HG03558 (cell line): ENCODE measurements around the gene RNASE3.
"Not testable (repeated sequence)": the region's sequence is repeated elsewhere in the genome, so short reads cannot be mapped to it uniquely, and the experiment has no call there.

Experiments
- ATAC-seq: cut with Tn5 transposase; IDR thresholded peaks from one replicate; pipeline ENCODE4 v1.9.1; 2021; ENCODE audit warnings: moderate number of reproducible peaks; ENCODE audit not compliant: unreplicated experiment; ENCODE audit errors: extremely low read depth

The RNASE3 gene

DNA sequence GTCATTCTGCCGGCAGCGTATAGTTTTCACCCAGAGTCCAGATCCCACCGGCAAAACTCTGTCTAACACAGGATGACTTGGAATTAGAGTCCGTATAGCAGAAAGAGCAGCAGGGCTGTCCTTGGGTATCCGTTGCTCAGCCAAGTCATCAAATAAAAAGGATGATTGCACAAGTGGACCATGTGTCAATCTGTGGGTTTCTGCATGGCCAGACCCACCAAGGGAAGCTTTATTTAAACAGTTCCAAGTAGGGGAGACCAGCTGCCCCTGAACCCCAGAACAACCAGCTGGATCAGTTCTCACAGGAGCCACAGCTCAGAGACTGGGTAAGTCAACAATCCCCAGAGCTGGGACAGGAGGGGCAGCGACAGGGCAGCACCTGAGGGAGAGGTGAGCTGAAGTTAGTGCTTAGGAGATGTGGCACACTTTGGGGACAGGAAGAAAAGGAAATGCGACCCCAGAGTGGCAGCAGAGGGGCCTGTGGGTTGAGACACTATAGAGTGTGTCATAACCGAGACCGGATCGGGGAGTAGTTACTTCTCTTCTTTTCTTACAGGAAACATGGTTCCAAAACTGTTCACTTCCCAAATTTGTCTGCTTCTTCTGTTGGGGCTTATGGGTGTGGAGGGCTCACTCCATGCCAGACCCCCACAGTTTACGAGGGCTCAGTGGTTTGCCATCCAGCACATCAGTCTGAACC is at the start of gene RNASE3:
Gene RNASE3, plus strand, starts transcription at position 260 of the 700 bp plus-strand sequence. Its CDS starts 302 bp downstream, at position 562.
- not testable (repeated sequence) for ATAC-seq

DNA sequence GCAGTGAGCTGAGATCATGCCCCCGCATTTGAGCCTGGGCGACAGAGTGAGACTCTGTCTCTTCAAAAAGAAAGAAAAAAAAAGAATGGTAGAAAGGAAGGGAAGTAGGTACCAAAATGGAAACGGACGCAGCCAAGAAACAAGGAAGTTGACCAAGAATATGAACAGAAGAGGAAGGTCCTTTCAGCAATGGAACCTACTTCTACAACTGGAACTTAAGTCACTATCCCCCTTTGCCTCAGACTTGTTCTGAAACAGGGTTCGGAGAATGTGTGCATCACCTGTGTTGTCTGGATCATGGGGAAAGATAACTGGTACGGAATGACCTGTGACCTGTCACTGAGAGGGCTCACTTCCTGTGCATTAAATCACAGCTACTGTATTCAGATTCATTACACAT is 44.6 kb upstream of the RNASE3 start:
- ATAC-seq = no peak

DNA sequence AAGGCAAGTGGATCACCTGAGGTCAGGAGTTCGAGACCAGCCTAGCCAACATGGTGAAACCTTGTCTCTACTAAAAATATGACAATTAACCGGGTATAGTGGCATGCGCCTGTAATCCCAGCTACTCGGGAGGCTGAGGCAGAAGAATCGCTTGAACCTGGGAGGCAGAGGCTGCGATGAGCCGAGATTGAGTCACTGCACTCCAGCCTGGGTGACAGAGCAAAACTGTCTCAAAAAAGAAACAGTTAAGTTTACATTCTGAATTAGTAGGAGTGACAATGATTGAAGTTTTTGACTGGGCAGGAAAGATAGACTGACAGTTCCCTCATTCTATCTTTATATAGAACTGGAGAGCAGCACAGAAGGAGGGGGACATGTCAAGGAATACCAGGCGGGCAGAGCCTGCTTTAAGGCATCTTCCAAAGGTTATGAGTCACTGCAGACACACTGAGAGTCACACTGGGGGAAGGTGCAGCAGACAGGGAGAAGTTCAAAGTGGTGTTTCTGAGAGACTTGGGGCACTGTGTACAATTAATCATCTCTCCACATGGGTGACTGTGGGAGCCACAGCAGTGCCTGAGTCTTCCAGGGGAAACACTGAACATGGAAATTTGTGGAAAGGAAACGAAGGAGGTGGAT is 42.8 kb upstream of the RNASE3 start:
- ATAC-seq = no peak

DNA sequence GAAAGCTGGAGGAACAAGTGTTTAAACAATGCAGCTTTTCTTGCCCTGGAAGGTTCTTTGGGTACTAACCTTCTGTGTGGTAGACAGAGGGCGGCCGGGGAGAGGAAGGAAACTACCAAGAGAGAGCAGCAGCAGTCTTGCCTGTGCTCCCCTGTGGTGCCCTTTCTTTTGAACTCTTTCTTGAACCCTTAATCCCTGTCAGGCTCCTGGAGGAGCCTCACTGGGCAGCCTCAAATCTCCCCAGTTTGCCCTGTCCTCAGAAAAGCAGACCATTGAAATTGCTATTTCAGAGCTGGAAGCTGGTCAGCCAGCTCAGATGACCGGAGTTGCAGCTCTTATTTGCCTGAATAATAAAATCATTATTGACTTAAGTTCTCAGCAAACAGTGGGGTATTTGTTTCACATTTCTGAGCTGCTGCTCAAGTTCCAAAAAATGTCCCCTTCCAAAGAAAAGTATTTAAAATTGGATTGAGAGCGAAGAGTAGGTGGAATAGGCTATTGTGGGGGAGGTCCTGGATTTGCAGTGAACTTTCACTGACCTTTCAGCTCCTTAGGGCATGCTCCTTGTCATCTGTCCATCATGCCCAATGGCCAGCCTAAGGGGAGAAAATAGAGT is 42.1 kb upstream of the RNASE3 start:
- ATAC-seq = no peak

DNA sequence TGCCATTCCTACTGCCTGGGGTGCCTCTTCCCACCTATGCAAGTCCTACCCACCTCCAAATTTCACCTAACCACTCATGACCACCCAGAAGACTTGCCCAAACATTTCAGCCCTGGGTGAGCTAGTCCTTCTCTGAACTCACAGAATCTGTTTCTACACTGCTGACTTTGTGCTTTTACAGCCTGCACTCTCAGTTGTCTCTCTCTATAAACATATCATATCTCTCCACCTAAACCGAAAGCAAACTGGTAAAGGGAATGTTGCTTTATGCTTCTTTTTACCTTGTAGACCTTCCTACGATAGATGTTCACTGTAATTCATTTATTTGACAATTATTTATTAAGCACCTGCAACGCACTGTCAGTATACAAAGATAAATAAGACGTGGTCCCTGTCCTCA is 38.1 kb upstream of the RNASE3 start:
- ATAC-seq = no peak

DNA sequence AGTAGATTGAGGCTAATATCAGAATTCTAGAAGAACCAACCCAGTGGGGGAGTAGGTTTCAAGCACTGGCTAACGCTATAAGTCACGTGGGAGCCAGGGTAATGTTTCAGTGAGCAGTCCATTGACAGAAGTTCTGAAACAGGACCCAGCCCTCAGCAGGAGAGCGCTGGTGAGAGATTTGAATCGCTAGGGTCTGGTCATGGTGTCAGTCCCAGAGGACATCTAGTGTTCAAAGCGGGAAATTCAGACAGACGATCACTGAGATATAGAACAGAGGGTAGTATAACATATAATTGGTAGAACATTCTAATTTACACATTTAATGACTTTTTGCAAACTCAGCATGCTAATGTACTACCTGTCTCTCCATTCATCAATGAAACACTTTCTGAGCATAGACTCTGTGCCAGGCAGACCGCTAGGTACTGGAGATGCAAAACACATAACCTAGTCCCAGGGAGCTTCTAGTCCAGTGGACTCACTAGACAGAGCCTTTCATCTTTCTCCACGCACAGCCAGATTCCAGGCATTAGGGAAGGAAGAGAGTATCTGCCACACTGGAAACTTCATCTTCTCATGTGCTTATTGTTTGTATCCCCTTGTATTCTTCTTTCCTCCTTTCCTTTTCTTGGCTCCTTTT is 35.4 kb upstream of the RNASE3 start:
- ATAC-seq = no peak

DNA sequence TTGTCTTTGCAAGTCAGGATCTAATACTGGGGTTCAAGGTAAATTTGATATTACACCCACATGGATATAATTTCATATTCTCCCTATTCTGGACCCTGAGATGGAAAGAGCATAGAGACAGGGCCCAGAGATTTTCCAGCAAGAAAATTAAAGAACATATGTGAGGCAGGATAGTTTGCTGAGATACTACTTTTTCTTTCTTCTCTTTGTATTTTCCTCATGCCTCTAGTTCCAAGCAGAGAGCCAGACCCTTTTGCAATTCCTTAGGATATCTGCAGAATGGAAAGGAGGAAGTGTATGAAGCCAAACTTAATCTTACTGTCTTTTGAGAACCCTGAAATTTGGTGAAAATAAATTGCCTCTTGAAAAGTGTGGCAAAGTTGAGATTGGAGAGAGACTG is 34.0 kb upstream of the RNASE3 start:
- ATAC-seq = no peak

DNA sequence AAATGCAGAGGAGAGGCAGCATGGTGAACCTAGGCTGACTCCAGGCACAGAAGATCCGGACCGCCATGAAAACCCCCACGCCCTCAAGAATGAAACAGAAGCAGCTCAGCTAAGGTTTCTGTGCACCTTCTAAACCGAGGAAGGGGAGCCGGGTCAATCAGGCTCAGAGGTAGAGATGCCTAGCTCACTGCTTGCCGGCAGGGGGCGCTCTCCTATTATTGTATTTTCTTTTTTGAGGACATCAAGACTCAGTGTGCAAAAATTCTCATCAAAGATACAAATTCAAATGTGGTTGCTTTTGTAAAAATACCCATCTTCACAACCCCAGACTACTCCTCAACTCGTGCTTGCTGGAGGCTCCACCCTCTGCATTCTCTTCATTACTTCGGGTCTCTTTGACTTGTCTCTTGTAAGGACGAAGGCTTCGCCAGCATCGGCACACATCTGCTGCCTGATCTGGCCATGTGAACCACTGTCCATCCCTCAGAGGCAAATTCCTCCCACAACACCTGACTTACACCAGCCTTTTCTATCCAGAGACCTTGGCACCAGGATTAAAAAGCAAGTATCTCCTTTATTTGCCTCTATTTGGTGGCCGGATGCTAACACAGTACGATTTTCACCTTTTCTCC is 33.4 kb upstream of the RNASE3 start:
- no peak for ATAC-seq

DNA sequence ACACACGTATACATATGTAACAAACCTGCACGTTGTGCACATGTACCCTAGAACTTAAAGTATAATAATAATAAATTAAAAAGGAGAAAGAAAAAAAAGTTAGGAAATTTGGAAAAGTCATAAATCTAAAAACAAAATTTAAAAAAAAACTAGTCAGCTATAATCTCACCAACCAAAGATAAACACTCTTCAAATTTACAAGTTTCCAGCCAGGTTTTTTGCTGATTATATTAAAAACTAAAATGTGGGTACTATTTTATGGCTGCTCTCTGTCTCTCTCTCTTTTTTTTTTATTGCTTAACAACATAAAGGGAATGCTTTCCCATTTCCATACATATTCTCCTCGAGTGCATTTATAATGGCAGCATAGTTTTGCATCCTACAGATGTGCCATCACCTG is 25.0 kb upstream of the RNASE3 start:
- ATAC-seq = no peak

DNA sequence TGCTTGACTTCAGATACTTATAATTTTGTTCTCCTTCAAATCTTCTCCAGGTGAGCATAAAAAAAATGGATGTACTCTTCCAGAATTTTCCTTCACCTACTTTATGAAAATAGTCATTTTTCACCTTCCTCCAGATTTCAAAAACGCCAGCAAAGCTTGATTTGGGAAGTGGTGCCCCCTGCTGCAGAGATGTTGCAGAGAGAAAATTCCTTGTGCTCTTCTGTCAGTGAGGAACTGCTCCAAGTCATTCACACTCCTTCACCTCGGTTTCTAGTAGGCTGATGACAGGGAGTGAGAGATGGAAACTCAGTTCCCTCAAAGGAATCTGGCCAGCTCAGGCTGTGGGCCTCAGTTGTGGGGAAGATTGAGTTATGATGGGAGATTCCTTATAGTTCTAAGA is 24.2 kb upstream of the RNASE3 start:
- ATAC-seq = no peak

DNA sequence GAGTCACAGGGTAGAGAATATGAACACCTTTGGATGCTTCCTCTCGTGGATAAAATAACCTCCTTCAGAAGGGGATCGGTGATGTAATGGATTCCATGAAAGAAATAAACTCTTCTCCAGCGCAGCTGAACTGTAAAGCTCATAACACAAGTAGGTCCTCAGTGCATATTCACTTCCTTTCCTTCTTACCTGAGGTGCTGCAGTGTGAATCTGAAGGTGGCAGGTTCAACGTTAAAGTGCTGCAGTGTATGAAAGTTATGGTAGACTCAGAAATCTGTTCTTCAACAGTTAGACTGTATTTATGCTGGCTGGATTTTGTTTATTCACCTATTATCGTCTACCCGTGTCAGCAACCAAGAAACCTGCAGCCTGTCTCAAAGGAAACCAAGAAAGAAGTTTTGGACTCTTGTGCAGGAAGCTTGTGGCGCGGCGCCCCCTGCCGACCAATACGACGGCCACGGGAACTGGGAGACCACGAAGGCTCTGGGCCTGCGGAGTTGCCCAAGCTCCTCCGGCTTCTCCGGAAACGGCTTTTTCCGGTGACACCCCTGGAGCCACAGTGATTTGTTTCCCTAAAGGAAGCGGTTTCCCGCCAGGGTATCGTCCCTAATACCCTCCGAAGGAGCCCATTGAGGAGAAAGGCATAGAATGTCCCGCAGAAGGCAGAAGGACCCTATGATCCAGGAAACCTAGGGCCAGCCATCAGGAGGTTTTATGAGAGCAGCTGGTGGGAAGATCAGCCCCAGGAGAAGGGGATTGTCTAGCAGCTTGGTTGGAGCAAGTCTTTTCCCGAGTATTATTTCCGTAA is 17.6 kb upstream of the RNASE3 start:
- ATAC-seq = no peak

DNA sequence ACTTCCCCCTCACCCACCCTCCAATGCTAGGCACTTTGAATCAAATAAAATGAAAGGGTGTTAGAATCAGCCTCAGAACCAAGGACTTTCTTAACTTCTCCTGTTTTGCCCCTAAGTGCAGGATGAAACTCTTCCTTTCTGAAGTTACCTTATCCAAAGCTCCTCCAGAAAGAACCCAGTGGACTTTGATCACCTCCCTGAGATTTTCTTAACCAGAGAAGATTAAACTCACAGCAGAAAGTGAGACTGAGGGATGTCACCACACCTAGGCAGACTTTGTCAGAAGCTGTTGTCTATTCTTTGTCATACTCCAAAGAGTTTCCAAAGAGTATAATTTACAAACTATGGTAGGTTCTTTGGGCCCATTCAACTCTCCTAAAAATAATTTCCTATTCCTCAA is 14.2 kb upstream of the RNASE3 start:
- no peak for ATAC-seq

DNA sequence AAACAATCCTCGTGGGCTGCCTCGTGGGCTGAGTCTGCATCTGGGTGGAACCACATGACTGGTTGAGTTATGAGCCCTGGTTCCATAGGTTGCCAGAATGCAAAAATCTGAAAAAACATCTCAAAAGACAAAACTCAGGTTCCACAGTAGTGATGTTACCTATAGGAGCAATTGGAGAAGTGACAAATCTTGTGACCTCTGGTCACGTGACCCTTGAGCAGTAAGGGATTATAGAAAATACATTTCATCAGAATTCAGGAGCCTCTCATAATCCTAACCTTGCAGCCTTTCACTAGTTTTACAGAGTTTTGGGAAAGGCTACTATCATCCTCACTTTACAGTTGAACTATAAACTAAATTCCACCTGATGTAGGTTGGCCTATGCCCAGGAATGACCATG is 12.5 kb upstream of the RNASE3 start:
- no peak for ATAC-seq

DNA sequence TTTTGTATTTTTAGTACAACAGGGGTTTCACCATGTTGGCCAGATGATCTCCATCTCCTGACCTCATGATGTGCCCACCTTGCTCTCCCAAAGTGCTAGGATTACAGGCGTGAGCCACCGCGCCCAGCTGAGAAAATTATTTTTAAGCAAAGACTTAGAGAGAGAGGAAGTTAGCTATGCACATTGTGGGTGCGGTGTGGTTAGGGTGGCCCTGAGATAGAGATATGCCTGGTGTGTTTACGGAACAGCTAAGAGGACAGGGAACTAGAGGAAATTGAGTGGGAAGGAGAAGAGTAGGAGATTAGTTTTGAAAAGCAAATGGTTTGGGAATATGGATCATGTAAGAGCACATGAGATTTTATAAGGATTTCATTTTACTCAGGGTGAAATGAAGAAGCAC is 10.0 kb upstream of the RNASE3 start:
- not testable (repeated sequence) for ATAC-seq

DNA sequence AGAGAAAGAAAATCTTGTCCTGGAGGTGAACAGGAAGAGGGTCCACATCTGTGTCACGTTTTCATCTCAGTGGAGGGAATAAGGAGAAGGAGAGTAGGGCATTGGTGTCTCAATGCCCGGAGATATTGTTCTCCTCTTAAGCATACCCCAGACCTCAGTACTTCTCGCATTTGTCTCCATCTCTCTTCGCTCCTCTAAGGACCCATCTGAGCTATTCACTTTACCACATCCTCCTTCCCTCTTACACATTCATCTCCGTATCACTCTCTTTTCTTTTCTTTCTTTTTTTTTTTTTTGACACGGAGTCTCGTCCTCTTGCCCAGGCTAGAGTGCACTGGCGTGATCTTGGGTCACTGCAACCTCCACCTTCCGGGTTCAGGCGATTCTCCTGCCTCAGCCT is 8.4 kb upstream of the RNASE3 start:
- not testable (repeated sequence) for ATAC-seq

DNA sequence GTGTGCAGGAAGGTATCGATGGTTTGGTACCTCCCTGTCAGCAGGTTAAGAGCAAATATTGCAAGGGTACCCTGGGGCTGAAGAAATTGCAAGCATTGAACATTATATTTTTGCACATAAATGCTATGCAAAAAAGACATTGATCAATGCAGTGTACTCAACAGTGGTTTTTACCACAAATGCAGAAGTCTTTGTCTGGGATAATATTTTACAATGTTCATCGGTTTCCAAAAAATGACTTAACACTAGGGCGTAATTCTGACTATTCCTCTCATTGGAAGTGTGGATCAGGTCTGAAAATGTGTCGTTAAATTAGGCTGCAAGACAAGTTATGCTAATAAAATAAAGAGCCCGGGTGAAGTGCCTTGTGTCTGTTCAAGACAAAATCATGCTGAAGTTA is 2.8 kb upstream of the RNASE3 start:
- ATAC-seq = not testable (repeated sequence)

DNA sequence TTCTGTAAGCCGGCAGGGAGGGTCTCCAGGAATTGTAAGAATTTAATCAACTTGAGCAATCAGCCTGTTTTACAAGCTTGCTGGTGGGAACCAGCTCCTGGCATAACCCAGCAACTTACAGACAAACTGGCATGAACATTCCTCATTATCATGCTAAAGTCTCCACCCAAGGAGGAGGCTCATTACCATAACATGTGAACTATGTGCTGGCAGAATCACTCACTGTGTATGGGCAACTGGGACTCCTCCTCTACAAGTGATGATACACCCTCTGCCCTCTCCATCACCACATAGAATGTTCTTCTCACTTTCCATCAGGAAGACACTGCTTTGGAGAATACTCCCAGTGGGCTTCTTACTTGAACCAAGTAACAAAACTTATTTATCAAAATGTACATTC is 4.1 kb downstream of the RNASE3 start:
- not testable (repeated sequence) for ATAC-seq

DNA sequence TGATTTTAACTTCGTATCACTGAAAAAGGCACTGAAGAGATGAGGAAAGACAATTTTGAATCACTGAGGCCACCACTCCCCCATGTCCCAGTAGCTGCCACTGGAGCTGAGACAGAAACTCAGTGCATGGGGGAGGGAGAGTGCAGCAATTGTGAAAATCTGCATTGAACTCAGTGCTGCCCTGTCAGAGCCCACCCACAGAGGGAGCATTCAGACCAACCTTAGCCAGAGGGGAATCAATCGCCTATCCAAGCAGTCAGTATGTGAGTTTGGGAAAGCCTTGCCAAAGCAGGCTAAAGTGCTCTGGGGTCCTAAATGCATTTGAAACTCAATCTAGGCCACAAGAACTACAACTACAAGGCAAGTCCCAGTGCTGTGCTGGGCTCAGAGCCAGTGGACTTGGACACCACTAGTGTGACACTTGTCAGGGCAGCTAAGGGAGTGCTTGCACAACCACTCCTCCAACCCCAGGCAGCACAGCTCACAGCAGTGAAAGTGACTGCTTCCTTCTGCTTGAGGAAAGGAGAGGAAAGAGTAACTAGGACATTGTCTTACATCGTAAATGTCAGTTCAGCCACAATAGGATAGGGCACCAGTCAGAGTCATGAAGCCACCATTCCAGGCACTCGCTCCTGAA is 13.3 kb downstream of the RNASE3 start:
- no peak for ATAC-seq

DNA sequence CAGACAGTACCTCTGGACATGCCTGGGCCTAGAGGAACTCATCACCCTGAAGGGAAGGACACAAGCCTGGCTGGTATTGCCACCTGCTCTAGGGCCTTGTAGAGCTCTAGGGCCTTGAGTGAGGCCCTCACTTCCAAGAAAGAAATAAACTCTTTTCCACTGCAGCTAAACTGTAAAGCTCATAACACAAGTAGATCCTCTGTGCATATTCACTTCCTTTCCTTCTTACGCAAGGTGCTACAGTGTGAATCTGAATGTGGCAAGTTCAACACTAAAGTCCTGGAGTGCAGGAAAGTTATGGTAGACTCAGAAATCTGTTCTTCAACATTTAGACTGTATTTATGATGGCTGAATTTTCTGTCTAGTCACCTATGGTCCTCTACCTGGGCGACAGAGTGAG is 14.5 kb downstream of the RNASE3 start:
- ATAC-seq = no peak
